ENCODE measurements around the gene RNF212B. TPM values are rescaled to one million over a fixed set of nuclear protein-coding genes. Genes with fewer than 3 reads are reported as not detected.
A peak's percentile ranks its signal among the peaks of the same experiment; 100 is the strongest.
"Not testable (repeated sequence)": the region's sequence is repeated elsewhere in the genome, so short reads cannot be mapped to it uniquely, and the experiment has no call there.

The RNF212B gene
- not detected for total RNA-seq

GRCh38 chr14:23237772-23238594 lies at the start of gene RNF212B:
Gene RNF212B, plus strand, starts transcription at chr14:23237936. Its CDS starts 2,410 bp downstream, at chr14:23240346.
- Mint-ChIP-seq H3K27me3 (peaks cover 25% of the 10 kb centered on the region), H3K4me3 (peak within 1 kb of the TSS; percentile 66), H3K27ac (no peak within 1 kb of the TSS), H3K4me1 (peaks cover 7% of the 10 kb centered on the region), H3K9me3 (no peaks in the 10 kb centered on the region), H3K36me3 (no peaks in the 10 kb centered on the region)
- DNase-seq (peak; percentile 86), ATAC-seq (ENCODE audit: low read depth) (peak; percentile 95)
- POLR2A ChIA-PET: interaction anchor here (0.5 kb wide), 1 partner anchor 65 kb away, joined by 3 read pairs; no protein-coding TSS in a partner anchor

- Mint-ChIP-seq H3K27ac (no peak overlapping the region), H3K4me3 (no peak overlapping the region), H3K4me1 (no peaks in the 10 kb centered on the region), H3K27me3 (peaks cover 16% of the 10 kb centered on the region), H3K9me3 (no peaks in the 10 kb centered on the region), H3K36me3 (no peaks in the 10 kb centered on the region)
- no peak for ATAC-seq (ENCODE audit: low read depth)
- no peak for DNase-seq
- POLR2A ChIA-PET: no interaction called here
These were observed 44.3 kb upstream of the RNF212B start for GRCh38 chr14:23193432-23193831.

- DNase-seq (no peak), ATAC-seq (ENCODE audit: low read depth) (no peak)
- Mint-ChIP-seq H3K4me1 (no peaks in the 10 kb centered on the region), H3K27ac (no peak overlapping the region), H3K27me3 (peaks cover 15% of the 10 kb centered on the region), H3K9me3 (no peaks in the 10 kb centered on the region), H3K36me3 (no peaks in the 10 kb centered on the region), H3K4me3 (no peak overlapping the region)
- POLR2A ChIA-PET: no interaction called here
These were observed 42.1 kb upstream of the RNF212B start for GRCh38 chr14:23195552-23196101.

- H3K36me3 Mint-ChIP-seq; H3K4me3 Mint-ChIP-seq; ATAC-seq (ENCODE audit: low read depth); H3K27ac Mint-ChIP-seq; POLR2A ChIA-PET; H3K4me1 Mint-ChIP-seq; H3K9me3 Mint-ChIP-seq; DNase-seq: not testable (repeated sequence)
- H3K27me3 Mint-ChIP-seq: peaks cover 15% of the 10 kb centered on the region
These were observed 41.2 kb upstream of the RNF212B start for GRCh38 chr14:23196487-23196886.

- H3K4me1 Mint-ChIP-seq; H3K36me3 Mint-ChIP-seq; ATAC-seq (ENCODE audit: low read depth); POLR2A ChIA-PET; H3K9me3 Mint-ChIP-seq; DNase-seq; H3K27me3 Mint-ChIP-seq; H3K27ac Mint-ChIP-seq; H3K4me3 Mint-ChIP-seq: not testable (repeated sequence)
These were observed 38.6 kb upstream of the RNF212B start for GRCh38 chr14:23199141-23199540.

GRCh38 chr14:23202001-23202400 lies 35.7 kb upstream of the RNF212B start:
- no peaks in the 10 kb centered on the region for H3K36me3 Mint-ChIP-seq
- no peak for DNase-seq
- no peak overlapping the region for H3K4me3 Mint-ChIP-seq
- H3K27ac Mint-ChIP-seq: no peak overlapping the region
- no peaks in the 10 kb centered on the region for H3K4me1 Mint-ChIP-seq
- no peaks in the 10 kb centered on the region for H3K9me3 Mint-ChIP-seq
- POLR2A ChIA-PET: no interaction called here
- ATAC-seq (ENCODE audit: low read depth): no peak
- H3K27me3 Mint-ChIP-seq: no peaks in the 10 kb centered on the region

GRCh38 chr14:23206422-23207145 lies 31.2 kb upstream of the RNF212B start:
- no peaks in the 10 kb centered on the region for H3K36me3 Mint-ChIP-seq
- POLR2A ChIA-PET: no interaction called here
- H3K27me3 Mint-ChIP-seq: peaks cover 8% of the 10 kb centered on the region
- no peak overlapping the region for H3K4me3 Mint-ChIP-seq
- DNase-seq (no peak), ATAC-seq (ENCODE audit: low read depth) (no peak)
- H3K9me3 Mint-ChIP-seq: no peaks in the 10 kb centered on the region
- peaks cover 1% of the 10 kb centered on the region for H3K4me1 Mint-ChIP-seq
- H3K27ac Mint-ChIP-seq: no peak overlapping the region

- POLR2A ChIA-PET: no interaction called here
- Mint-ChIP-seq H3K27me3 (peaks cover 8% of the 10 kb centered on the region), H3K4me1 (peaks cover 1% of the 10 kb centered on the region), H3K27ac (no peak overlapping the region), H3K4me3 (no peak overlapping the region), H3K9me3 (no peaks in the 10 kb centered on the region), H3K36me3 (no peaks in the 10 kb centered on the region)
- DNase-seq (no peak), ATAC-seq (ENCODE audit: low read depth) (no peak)
These were observed 30.6 kb upstream of the RNF212B start for GRCh38 chr14:23207146-23207540.

- Mint-ChIP-seq H3K36me3 (no peaks in the 10 kb centered on the region), H3K4me3 (no peak overlapping the region), H3K9me3 (no peaks in the 10 kb centered on the region), H3K27ac (no peak overlapping the region), H3K4me1 (peaks cover 1% of the 10 kb centered on the region), H3K27me3 (peaks cover 11% of the 10 kb centered on the region)
- DNase-seq: no peak
- POLR2A ChIA-PET: interaction anchor here (0.7 kb wide), 1 partner anchor 44 kb away, joined by 5 read pairs; no protein-coding TSS in a partner anchor
- no peak for ATAC-seq (ENCODE audit: low read depth)
These were observed 29.4 kb upstream of the RNF212B start for GRCh38 chr14:23208324-23208723.

GRCh38 chr14:23209651-23210423 lies 27.9 kb upstream of the RNF212B start:
- no peak for DNase-seq
- no peak overlapping the region for H3K4me3 Mint-ChIP-seq
- no peak overlapping the region for H3K27ac Mint-ChIP-seq
- no peak for ATAC-seq (ENCODE audit: low read depth)
- no peaks in the 10 kb centered on the region for H3K9me3 Mint-ChIP-seq
- H3K36me3 Mint-ChIP-seq: no peaks in the 10 kb centered on the region
- peaks cover 15% of the 10 kb centered on the region for H3K27me3 Mint-ChIP-seq
- peaks cover 1% of the 10 kb centered on the region for H3K4me1 Mint-ChIP-seq
- POLR2A ChIA-PET: no interaction called here

- ATAC-seq (ENCODE audit: low read depth) (no peak), DNase-seq (no peak)
- H3K27me3 Mint-ChIP-seq: peaks cover 18% of the 10 kb centered on the region
- H3K36me3 Mint-ChIP-seq: no peaks in the 10 kb centered on the region
- H3K9me3 Mint-ChIP-seq: no peaks in the 10 kb centered on the region
- H3K4me1 Mint-ChIP-seq: no peaks in the 10 kb centered on the region
- no peak overlapping the region for H3K27ac Mint-ChIP-seq
- no peak overlapping the region for H3K4me3 Mint-ChIP-seq
- POLR2A ChIA-PET: no interaction called here
These were observed 22.3 kb upstream of the RNF212B start for GRCh38 chr14:23215421-23215820.

- H3K4me3 Mint-ChIP-seq: no peak overlapping the region
- H3K9me3 Mint-ChIP-seq: no peaks in the 10 kb centered on the region
- POLR2A ChIA-PET: no interaction called here
- ATAC-seq (ENCODE audit: low read depth): no peak
- no peak overlapping the region for H3K27ac Mint-ChIP-seq
- DNase-seq: no peak
- no peaks in the 10 kb centered on the region for H3K36me3 Mint-ChIP-seq
- H3K27me3 Mint-ChIP-seq: peaks cover 31% of the 10 kb centered on the region
- H3K4me1 Mint-ChIP-seq: no peaks in the 10 kb centered on the region
These were observed 20.4 kb upstream of the RNF212B start for GRCh38 chr14:23217032-23218020.

All from activated naive CD8-positive, alpha-beta T cell treated with anti-CD3 and anti-CD28 coated beads, Interleukin-2, amount 10 ng/mL, durations not matched to agents 7 days and 5 days (primary cell).